Measurements from ENCODE around the gene PTPN13.
"Not testable (repeated sequence)": the region's sequence is repeated elsewhere in the genome, so short reads cannot be mapped to it uniquely, and the experiment has no call there.

The PTPN13 gene

DNA sequence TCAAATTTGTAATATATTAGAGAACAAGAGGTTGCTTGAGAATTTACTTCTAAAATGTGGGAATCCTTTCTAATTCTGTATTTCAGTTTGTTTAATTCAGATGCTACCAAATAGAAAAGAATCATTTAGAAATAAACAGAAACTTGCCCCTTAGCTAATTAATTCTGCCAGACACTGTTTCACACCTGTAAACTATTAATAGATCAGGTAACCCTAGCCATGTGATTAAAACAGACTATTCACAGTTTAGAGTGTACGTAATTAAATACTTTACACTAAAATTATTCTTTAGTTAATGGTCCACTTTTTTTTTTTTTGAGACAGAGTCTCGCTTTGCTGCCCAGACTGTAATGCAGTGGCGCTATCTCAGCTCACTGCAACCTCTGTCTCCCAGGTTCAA lies 124.0 kb downstream of the PTPN13 start:
- DNase-seq, result no peak

DNA sequence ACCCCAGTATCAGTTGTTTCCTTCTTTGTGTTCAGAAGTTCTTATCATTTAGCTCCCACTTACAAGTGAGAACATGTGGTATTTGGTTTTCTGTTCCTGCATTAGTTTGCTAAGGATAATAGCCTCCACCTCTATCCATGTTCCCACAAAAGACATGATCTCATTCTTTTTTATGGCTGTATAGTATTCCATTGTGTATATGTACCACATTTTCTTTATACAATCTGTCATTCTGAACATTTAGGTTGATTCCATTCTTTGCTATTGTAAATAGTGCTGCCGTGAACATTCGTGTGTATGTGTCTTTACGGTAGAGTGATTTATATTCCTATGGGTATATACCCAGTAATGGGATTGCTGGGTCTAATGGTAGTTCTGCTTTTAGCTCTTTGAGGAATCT lies 125.0 kb downstream of the PTPN13 start:
- DNase-seq, result not testable (repeated sequence)

DNA sequence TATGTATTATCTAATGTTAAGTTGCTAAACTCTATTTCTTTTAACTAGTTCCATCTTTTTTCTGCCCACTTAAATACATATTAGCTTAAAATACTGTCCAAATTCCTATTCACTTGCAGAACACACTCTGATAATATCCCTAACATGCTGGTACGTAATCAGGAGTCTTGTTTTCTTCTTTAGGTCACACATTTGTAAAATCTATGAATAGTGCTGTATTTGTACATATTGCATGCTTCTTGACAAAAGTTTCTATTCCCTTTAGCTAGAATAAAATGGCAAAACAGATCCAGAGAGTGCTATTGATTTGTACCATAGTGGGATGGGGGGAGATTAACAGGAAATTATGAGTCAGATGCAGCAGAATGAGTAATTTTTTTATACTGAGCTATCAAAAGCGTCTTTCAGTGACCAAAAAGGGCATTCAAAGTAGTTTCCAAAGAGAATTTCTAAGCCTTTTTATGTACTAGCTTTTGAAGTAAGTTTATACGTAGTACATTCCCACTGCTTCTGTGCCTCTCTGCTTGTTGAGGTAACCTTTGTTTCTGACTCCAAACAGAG lies 126.5 kb downstream of the PTPN13 start:
- peak in 1 of 2 donors; percentile 41 for DNase-seq

DNA sequence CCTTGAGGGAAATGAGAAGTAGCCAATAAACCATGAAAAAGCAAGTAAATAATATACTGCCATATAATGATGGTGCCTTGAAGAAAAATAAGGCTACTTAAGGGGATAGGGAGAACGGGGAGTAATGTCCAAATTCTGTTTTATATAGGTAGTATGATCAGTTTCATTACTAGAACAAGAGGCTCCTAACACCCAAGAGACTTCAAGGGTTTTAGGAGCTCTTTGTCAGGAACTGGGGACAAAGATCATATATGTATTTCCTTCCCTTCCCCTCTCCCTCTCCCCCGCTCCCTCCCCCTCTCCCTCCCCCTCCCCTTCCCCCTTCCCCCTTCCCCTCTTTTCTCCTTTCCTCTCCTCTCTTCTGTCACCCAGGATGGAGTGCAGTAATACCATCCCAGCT lies 127.3 kb downstream of the PTPN13 start:
- no peak for DNase-seq

DNA sequence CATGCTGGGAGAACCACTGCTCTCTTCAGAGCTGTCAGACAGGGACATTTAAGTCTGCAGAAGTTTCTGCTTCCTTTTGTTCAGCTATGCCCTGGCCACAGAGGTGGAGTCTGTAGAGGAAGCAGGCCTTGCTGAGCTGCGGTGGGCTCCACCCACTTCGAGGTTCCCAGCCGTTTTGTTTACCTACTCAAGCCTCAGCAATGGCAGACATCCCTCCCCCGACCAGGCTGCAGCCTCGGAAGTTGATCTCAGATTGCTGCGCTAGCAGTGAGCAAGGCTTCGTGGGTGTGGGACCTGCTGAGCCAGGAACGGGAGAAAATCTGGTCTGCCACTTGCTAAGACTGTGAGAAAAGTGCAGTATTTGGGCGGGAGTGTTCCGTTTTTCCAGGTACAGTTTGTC lies 136.2 kb downstream of the PTPN13 start:
- DNase-seq, result no peak

DNA sequence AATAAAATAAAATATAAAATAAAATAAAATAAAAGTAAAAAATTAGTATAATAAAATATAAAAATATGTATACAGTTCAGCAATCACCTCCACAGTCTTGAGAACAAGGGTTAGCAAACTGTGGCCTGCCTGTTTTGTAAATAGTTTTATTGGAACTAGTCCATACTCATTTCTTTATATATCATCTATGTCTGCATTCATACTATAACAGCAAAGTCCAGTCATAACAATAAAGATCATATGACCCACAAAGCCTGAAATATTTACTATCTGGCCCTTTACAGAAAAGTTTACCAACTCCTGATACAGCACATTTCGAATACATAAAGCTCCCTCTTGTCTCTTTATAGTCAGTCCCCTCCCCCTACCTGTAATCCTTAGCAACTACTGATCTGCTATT lies 143.1 kb downstream of the PTPN13 start:
- no peak for DNase-seq

DNA sequence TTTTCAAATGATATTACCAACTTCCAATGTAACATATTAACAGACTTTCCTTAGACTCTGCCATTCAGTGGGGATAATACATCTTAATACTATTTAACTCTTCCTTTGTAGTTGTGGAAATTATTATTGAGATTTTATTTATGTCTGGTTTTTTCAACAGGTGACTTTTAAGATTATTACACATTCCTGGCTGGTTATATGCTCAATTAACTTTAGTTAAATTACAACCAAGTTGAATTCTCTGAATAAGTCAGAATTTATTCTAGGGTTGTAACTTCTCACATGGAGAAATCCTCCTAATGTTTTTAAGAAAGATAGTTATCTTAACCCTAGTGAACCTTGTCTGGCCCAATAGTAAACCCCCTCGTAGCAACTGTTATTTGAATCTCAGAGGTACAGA lies 147.7 kb downstream of the PTPN13 start:
- no peak for DNase-seq

DNA sequence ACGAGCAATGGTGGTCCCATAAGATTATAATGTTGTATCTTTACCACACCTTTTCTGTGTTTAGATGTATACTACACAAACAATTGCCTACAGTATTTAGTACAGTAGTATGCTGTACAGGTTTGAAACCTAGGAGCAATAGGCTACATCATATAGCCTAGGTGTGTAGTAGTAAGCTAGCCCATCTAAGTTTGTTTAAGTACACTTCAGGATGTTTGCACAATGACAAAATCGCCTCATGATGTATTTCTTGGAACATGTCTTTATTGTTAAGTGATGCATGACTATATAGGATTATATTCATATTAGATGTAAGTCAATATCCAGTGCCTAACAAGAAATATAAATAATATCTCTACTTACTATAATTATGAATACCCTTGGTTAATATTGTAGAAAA lies 150.5 kb downstream of the PTPN13 start:
- no peak for DNase-seq

DNA sequence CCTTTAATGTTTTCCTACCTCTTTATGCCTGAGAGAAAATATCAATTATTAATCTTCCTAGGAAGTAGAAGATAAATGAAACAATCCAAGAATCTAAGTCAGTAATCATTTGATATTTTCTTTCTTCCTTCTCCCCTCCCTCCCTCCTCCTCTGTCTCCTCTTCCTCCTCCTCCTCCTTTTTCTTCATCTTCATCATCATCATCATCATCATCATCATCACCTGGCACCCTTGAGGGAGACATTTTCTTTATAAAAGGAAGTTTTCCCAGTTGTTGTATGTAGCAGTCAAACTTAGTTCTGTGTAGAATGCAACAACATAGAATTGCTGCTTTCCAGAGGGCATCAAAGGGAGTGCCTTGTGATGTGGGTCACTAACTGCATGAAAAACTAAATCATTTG lies 155.0 kb downstream of the PTPN13 start:
- no peak for DNase-seq

DNA sequence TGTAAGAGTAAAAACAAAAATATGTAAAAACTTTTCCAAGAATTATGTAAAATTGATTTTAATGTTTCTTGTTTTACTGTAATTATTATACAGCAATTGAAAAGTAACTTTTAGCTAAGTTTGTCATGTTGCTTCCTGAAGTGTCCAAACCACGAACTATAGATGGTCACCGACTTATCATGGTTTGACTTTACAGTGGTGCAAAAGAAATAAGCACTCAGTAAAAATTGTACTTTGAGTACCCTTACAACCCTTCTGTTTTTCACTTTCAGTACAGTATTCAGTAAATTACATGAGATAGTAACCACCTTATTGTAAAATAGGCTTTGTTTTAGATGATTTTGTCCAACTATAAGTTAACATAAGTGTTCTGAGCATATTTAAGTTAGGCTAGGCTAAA lies 161.3 kb downstream of the PTPN13 start:
- DNase-seq, result no peak

DNA sequence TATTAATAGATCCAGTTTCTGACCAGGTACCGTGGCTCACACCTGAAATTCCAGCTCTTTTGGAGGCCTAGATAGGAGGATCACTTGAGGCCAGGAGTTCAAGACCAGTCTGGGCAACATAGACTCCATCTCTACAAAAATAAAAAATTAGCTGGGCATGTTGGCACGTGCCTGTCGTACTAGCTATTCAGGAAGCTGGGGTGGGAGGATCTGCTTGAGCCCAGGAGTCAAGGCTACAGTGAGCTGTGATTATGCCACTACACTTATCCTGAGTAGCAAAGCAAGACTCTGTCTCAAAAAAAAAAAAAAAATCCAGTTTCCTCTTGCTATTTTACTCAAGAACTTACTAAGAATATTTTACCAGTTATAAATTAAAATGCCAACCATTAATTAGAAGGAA lies 163.4 kb downstream of the PTPN13 start:
- no peak for DNase-seq

DNA sequence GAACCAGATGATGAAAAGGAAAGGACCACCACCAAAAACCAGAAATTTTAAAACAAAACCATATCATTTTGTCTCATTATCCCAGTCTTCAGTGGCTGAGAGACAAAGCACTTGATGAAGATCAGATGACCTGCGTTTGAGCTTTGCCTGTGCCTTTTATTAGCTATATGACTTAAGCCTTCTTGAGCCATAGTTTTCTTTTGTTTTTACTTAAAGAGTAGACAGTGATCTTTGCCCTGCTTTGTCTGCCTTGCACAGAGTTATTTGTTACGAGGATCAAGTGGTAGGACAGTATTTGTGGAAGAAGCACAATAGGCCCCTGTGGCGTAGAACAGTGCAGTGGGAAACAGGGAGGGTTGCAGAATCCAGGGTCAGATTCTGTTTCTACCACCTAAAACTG lies 165.2 kb downstream of the PTPN13 start:
- no peak for DNase-seq

DNA sequence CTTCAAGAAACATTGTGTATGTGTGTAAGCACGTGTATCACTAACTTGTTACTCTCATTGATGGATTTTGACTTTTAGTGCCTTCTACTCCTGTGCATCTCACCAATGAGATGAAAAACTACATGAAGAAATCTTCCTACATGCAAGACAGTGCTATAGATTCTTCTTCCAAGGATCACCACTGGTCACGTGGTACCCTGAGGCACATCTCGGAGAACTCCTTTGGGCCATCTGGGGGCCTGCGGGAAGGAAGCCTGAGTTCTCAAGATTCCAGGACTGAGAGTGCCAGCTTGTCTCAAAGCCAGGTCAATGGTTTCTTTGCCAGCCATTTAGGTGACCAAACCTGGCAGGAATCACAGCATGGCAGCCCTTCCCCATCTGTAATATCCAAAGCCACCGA lies 168.5 kb downstream of the PTPN13 start:
- DNase-seq, result no peak

DNA sequence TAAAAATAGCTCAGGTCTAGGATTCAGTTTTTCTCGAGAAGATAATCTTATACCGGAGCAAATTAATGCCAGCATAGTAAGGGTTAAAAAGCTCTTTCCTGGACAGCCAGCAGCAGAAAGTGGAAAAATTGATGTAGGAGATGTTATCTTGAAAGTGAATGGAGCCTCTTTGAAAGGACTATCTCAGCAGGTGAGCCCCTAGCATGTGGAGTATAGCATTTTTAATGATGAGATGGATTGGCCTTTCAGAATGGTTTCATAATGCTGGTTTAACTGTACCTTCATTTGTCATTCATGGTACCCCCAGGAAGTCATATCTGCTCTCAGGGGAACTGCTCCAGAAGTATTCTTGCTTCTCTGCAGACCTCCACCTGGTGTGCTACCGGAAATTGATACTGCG lies 175.7 kb downstream of the PTPN13 start:
- no peak for DNase-seq

DNA sequence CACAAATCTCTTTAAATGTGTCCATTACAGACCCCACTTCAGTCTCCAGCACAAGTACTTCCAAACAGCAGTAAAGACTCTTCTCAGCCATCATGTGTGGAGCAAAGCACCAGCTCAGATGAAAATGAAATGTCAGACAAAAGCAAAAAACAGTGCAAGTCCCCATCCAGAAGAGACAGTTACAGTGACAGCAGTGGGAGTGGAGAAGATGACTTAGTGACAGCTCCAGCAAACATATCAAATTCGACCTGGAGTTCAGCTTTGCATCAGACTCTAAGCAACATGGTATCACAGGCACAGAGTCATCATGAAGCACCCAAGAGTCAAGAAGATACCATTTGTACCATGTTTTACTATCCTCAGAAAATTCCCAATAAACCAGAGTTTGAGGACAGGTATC lies 177.0 kb downstream of the PTPN13 start:
- no peak for DNase-seq

DNA sequence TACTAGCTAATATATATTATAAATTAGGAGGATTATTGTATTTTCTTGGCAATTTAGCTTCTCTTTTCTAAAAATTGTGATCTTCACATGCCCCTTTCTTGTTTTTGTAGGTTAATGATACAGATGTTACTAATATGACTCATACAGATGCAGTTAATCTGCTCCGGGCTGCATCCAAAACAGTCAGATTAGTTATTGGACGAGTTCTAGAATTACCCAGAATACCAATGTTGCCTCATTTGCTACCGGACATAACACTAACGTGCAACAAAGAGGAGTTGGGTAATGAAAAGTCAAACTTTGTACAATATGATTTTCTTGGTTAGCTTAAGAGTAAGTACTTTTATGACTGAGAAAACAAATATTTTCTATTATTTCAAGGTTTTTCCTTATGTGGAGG lies 180.9 kb downstream of the PTPN13 start:
- no peak for DNase-seq

DNA sequence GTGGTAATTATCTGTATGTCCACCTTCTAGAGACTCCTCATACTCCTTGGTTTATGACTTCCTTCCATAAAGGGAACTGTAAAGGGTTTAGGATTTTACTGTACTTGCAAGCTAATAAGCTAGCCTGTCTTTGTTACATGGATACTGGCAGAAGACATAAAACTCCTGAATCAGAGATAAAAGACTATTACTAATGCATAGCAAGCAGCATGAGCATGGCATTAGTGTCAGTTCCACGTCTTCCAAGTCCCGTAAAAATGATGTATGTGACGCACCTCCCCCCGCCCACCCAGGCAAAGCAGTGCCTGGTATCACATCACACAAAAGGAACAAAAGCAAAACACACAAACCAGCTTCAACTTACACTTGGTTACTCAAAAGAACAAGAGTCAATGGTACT lies 184.1 kb downstream of the PTPN13 start:
- no peak for DNase-seq

DNA sequence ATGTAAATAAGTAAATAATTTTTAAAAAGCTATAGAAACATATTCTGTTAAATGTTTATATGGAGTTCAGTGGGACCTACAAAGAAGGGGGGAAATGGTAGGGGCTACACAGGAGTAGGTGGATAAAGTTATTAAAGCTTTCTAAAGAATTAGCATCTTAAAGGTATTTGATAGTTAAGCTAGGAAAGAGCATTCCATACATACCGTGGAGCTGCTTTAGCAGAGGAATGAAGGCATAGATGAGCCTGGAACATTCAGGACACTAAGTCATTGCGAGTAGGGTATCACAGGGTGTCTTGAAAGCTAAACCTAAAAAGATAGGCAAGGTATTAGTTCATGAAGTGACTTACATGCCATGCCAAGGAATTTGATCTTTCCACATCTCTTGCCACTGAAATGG lies 194.7 kb downstream of the PTPN13 start:
- no peak for DNase-seq

DNA sequence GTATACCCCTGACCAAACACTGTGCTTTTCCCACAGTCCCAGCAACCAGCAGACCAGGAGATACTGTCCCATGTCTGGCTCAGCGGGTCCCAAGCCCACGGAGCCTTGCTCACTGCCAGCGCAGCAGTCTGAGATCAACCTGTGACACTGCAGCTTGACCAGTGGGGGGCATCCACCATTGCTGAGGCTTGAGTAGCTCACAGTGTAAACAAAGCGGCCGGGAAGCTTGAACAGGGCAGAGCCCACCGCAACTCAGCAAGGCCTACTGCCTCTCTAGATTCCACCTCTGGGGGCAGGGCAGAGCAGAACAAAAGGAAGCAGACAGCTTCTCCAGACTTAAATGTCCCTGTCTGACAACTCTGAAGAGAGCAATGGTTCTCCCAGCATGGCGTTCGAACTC lies 197.0 kb downstream of the PTPN13 start:
- DNase-seq, result no peak

DNA sequence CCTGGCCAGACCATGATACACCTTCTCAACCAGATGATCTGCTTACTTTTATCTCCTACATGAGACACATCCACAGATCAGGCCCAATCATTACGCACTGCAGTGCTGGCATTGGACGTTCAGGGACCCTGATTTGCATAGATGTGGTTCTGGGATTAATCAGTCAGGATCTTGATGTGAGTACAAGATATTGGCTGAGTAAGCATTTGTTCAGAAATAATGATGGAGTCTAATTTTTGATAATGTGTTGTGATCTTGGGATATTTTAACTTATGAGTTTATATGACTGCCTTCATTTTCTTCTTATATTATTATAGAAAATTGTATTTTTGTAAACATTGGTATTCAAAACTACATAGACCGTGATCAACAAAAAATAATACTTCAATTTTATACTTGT lies 215.7 kb downstream of the PTPN13 start:
- no peak for DNase-seq

DNA sequence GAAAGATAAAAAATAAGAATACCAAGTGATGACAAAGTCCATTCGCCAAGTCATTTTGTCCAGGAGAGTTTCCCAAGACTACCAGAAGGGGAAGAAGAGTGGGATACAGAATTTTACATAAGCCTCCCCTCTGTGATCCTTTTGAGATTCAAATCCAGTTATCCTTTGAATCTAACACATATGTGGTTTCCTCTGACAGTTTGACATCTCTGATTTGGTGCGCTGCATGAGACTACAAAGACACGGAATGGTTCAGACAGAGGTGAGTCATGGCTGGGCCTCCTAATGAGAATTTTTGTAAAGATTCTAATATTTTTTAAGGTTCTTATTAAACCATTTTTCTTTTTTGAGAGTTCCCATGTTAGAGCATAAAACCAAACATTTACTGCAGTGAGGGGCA lies 216.7 kb downstream of the PTPN13 start:
- no peak for DNase-seq

DNA sequence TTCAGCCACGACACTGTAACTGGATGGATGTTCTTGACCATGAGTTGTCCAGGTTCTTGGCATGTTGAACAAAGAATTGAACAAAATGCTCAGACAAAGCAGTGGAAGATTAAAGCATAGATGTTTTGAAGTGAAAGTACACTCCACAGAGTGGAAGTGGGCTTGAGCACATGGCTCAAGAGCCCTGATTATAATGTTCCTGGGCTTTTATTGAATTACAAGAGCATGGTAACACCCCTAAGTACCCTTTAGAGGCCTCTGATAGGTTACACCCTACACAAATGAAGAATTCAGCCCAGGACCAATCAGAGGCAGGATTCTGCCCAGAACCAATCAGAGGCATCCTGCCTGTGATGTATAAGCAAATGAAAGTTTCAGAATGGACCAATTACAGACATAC lies 221.5 kb downstream of the PTPN13 start:
- DNase-seq, result no peak

DNA sequence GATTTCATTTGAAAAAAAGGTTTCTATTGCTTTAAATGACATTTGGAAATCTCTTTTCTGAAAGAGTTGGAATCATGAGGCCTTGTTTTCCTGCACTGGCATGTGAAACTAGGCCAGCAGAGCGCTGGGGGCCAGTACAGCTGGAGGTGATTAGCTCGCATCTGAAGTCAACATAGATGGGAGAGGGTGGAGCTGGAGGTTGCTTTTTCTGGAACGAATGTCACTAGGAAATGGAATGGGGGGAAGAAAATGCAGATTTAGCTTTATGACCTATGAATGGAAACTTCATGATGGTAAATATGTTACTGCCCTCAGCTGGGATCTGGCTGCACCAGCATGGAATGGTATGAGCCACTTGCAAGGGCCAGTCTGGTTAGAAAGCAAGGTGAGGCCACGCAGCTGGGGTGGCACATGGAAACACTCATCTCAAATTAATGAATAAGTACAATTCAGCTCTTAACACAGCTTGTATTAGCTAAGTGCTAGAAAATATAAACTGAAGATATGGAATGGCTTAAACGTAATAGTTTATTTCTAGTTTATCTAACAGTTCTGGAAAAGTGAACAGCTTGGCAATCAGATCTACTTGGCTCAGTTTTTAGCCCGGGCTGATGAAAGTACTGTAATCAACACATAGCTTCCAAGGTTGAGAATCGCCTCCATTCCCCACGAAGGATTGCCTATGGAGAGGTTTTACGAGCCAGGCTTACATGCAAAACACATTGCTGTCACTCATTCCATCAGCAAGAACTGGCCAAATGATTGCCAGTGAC lies 222.6 kb downstream of the PTPN13 start:
- no peak for DNase-seq

DNA sequence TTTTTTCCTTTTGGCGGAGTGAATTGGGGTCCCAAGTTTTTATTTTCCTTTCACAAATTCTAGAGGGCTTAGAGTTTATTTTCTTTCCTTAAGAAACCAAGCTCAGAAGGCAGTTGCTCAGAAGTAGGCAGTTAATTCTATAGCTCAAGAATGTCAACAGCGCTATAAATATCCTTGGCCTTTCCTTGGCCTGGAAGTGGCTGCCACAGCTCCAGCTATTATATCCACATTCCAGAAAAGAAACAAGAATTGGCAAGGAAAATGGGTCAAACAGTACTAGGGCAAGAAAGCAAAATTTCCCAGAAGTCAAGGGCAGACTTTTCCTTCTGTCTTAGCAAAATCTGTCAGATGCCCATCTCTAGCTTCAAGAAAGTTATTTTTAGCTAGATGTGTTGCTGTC lies 224.1 kb downstream of the PTPN13 start:
- no peak for DNase-seq

DNA sequence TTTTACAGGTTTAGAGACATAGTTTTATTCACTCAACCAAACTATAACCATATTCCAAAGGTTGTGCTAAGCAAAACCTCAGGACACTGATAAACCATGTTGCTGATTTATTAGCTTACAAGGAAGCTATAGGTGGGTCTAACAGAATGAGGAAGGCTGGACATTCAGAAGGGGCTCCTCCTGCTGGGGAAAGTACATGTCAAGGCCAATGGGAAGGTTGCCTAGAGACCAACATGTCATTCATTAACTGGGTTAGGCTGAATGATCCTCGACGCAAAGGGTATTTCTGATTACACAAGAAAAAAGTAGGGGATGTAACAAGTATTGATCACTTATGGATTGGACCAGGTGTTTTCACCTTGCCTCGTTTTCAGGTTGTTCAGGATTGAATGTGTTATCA lies 224.7 kb downstream of the PTPN13 start:
- no peak for DNase-seq
